GM21786 (cell line): Measurements from ENCODE around the gene CLEC2A.

Experiments used
- ATAC-seq: cut with Tn5 transposase; IDR thresholded peaks from one replicate; pipeline ENCODE4 v1.9.1; 2021; ENCODE audit not compliant: unreplicated experiment

Gene CLEC2A

GRCh38 chr12:9935026-9935425 is 2.9 kb upstream of the CLEC2A start:
- ATAC-seq = no peak

- ATAC-seq = no peak
Measured at GRCh38 chr12:9933958-9934357, 1.8 kb upstream of the CLEC2A start.

- ATAC-seq = no peak
Measured at GRCh38 chr12:9931245-9931644, 925 bp downstream of the CLEC2A start.

GRCh38 chr12:9928607-9929006 is 3.6 kb downstream of the CLEC2A start:
- no peak for ATAC-seq

- no peak for ATAC-seq
Measured at GRCh38 chr12:9926876-9927275, 5.3 kb downstream of the CLEC2A start.

- ATAC-seq = peak; percentile 43
Measured at GRCh38 chr12:9925705-9926393, 6.3 kb downstream of the CLEC2A start.

- no peak for ATAC-seq
Measured at GRCh38 chr12:9922429-9922828, 9.7 kb downstream of the CLEC2A start.

GRCh38 chr12:9920451-9920850 is 11.7 kb downstream of the CLEC2A start:
- no peak for ATAC-seq

- no peak for ATAC-seq
Measured at GRCh38 chr12:9919443-9919842, 12.7 kb downstream of the CLEC2A start.

- ATAC-seq = no peak
Measured at GRCh38 chr12:9911708-9912107, 20.5 kb downstream of the CLEC2A start.

- ATAC-seq = no peak
Measured at GRCh38 chr12:9910716-9911421, 21.3 kb downstream of the CLEC2A start.

GRCh38 chr12:9909724-9910123 is 22.4 kb downstream of the CLEC2A start:
- ATAC-seq = no peak

GRCh38 chr12:9908350-9908749 is 23.8 kb downstream of the CLEC2A start:
- ATAC-seq = no peak

- no peak for ATAC-seq
Measured at GRCh38 chr12:9907769-9908168, 24.4 kb downstream of the CLEC2A start.

GRCh38 chr12:9906873-9907272 is 25.3 kb downstream of the CLEC2A start:
- ATAC-seq = no peak

GRCh38 chr12:9902539-9903228 is 29.5 kb downstream of the CLEC2A start:
- no peak for ATAC-seq

GRCh38 chr12:9900930-9901329 is 31.2 kb downstream of the CLEC2A start:
- ATAC-seq = no peak

- no peak for ATAC-seq
Measured at GRCh38 chr12:9899209-9899608, 33.0 kb downstream of the CLEC2A start.

GRCh38 chr12:9897535-9897934 is 34.6 kb downstream of the CLEC2A start:
- ATAC-seq = no peak

GRCh38 chr12:9895215-9895971 is 36.8 kb downstream of the CLEC2A start:
- no peak for ATAC-seq

- no peak for ATAC-seq
Measured at GRCh38 chr12:9888665-9889273, 43.4 kb downstream of the CLEC2A start.
